ENCODE data around the gene NDUFAF5. TPM values are rescaled to one million over a fixed set of nuclear protein-coding genes. Genes with fewer than 3 reads are reported as not detected.

NDUFAF5 gene
- total and polyA plus RNA-seq, 2 of the 8 experiments (the other 6 are each of a cell fraction or from before 2014, with no cell fraction given) = 11.8 to 32.3 TPM

DNA sequence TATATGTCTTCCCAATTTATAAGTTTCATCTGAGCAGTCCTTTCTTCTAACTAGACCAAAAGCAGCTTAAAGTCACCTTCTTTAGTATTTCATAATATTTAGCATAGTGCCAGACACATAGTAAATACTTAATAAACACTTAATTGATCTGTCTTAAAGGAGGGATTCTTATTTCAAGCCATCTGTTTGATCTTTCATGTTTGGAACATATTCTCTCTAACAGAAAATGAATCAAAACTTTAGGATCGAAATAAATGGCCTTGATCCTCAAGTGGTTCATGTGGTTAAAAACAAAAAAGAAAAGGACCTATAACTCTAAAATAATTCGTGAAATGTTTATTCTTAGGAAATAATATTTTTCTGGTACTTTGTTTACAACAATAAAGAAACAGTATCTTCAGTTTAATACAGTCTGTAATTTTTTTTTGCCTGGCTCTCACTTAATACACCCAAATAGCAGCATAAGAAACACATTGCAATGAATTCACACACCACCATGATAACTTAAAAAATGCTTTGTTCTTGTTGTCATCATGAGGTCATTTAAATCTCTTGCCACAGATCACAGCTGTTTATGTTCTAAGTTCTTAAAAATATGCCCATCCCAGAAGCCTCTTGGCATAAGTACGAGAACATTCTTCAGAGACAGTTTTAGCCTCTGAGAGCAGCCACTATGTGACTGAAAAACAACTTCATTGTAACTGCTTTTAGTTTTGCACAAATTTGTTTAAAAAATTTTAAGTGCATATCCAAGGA, 48.2 kb upstream of the NDUFAF5 start:
- peaks cover 2 to 36% (median 26%) of the 10 kb centered on the region in 4 experiments; a peak in 7 of 8 replicates for H3K36me3 ChIP-seq (ENCODE audit: control insufficient read depth in 2 of 4, insufficient read depth in 4 of 4, low read length in 3 of 4)
- no peak overlapping the region for H3K27ac ChIP-seq (ENCODE audit: low read depth, low read length)
- H3K79me2 ChIP-seq (ENCODE audit: control insufficient read depth in 1 of 2, insufficient read depth in 2 of 2, low read length in 2 of 2) = peaks cover 0 to 7% of the 10 kb centered on the region in 2 experiments; a peak in 1 of 4 replicates
- ChIA-PET CTCF (ENCODE audit: partially characterized antibody) (interaction anchor here (0.6 to 1.1 kb wide), 4 partner anchors 19 to 330 kb away, joined by 3 read pairs; no protein-coding TSS in a partner anchor), POLR2A (ENCODE audit: partially characterized antibody) (interaction anchor here (1.0 kb wide), 1 partner anchor 11 kb away, joined by 3 read pairs; no protein-coding TSS in a partner anchor)
- no peaks in the 10 kb centered on the region for H3K4me1 ChIP-seq (replicated peaks in 1 of 4; ENCODE audit: control insufficient read depth in 3 of 4, insufficient read depth in 4 of 4, low read length in 3 of 4)
- no peak overlapping the region for H3K9ac ChIP-seq (replicated peaks in 1 of 4; ENCODE audit: extremely low read depth in 1 of 4, low read depth in 3 of 4, low read length in 3 of 4)
- H2BK120ac ChIP-seq (replicated peaks; ENCODE audit: low read depth, low read length) = no peak overlapping the region
- no peak overlapping the region for H2AFZ ChIP-seq (ENCODE audit: low read length)
- no peak overlapping the region for H4K91ac ChIP-seq (replicated peaks; ENCODE audit: insufficient read length, low read length)
- DNase-seq (ENCODE audit: low read depth in 1 of 2, low spot score in 2 of 2) = no peak
- H3K4me3 ChIP-seq (ENCODE audit: extremely low read depth in 1 of 4, insufficient read depth in 2 of 4, low read depth in 3 of 4, low read length in 4 of 4) = no peak overlapping the region
- peaks cover 3% of the 10 kb centered on the region; the same call in 1 of the 2 replicates for H3K79me1 ChIP-seq (ENCODE audit: low read depth, low read length)
- no peak overlapping the region for H3K18ac ChIP-seq (ENCODE audit: extremely low read depth, low read length)
- H2AK5ac ChIP-seq (ENCODE audit: low read depth, low read length) = no peak overlapping the region
- H4K8ac ChIP-seq (ENCODE audit: extremely low read depth, insufficient read depth, low read length) = no peak overlapping the region
- no peaks in the 10 kb centered on the region for H3K23me2 ChIP-seq (ENCODE audit: low read depth, low read length)
- no peak for FAIRE-seq
- no peak overlapping the region for H3K4me2 ChIP-seq (ENCODE audit: insufficient read depth in 1 of 2, low read depth in 2 of 2, low read length in 2 of 2)
- H2BK20ac ChIP-seq (ENCODE audit: low read length) = no peak overlapping the region
- 84% methylated on average over 3 of the region's 3 CpGs; no CpG with 5 or more reads in 1 of the 2 experiments for WGBS, 2 experiments (ENCODE audit: extremely low coverage in 1 of 2, insufficient coverage in 1 of 2, insufficient read length in 1 of 2, insufficient replicate concordance in 2 of 2, low coverage in 1 of 2, low lambda C conversion rate in 2 of 2, missing lambda C conversion rate in 1 of 2)
- no peak overlapping the region for H3K56ac ChIP-seq (replicated peaks; ENCODE audit: insufficient read length, low read depth, low read length)
- no peak overlapping the region for H4K5ac ChIP-seq (ENCODE audit: insufficient read length, low read depth, low read length)
- H3K27me3 ChIP-seq (replicated peaks in 1 of 4; ENCODE audit: control insufficient read depth in 3 of 4, extremely low read depth in 1 of 4, insufficient read depth in 3 of 4, low read length in 3 of 4) = no peaks in the 10 kb centered on the region
- H3K9me3 ChIP-seq (ENCODE audit: insufficient read depth in 2 of 2, low read depth in 1 of 2, low read length in 1 of 2) = peaks cover 8% of the 10 kb centered on the region in 2 experiments; a peak in 2 of 4 replicates
- H3K4ac ChIP-seq (replicated peaks; ENCODE audit: insufficient read length, low read depth, low read length) = no peak overlapping the region
- no peak overlapping the region for H2BK12ac ChIP-seq (ENCODE audit: low read depth, low read length)
- H4K20me1 ChIP-seq (replicated peaks in 1 of 2; ENCODE audit: control insufficient read depth in 1 of 2, insufficient read depth in 2 of 2, low read length in 2 of 2) = no peaks in the 10 kb centered on the region
- no peak overlapping the region for H2BK5ac ChIP-seq (ENCODE audit: low read depth, low read length)
- no peak overlapping the region for H3K14ac ChIP-seq (ENCODE audit: insufficient read length)
- TF ChIP-seq SP2 (IDR thresholded peaks at IDR 0.05; ENCODE audit: low read length) (no peak), KDM1A (IDR thresholded peaks at IDR 0.05; ENCODE audit: borderline replicate concordance, low read length) (no peak), CBX5 (IDR thresholded peaks at IDR 0.05; ENCODE audit: low read depth, low read length) (no peak), CHD1 (IDR thresholded peaks at IDR 0.05; ENCODE audit: low read depth, low read length) (no peak), TAF1 (IDR thresholded peaks at IDR 0.05; ENCODE audit: low read depth, low read length) (no peak)
- TF ChIP-seq, protein P1, sequence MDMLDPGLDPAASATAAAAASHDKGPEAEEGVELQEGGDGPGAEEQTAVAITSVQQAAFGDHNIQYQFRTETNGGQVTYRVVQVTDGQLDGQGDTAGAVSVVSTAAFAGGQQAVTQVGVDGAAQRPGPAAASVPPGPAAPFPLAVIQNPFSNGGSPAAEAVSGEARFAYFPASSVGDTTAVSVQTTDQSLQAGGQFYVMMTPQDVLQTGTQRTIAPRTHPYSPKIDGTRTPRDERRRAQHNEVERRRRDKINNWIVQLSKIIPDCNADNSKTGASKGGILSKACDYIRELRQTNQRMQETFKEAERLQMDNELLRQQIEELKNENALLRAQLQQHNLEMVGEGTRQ (IDR thresholded peaks at IDR 0.05; ENCODE audit: low read length) = no peak
- no peak overlapping the region for H3K23ac ChIP-seq (ENCODE audit: insufficient read length)
- H2BK15ac ChIP-seq (ENCODE audit: low read length) = no peak overlapping the region
